Testis (tissue), 3 donors: ENCODE results near the gene PIK3R4. TPM values are rescaled to one million over a fixed set of nuclear protein-coding genes. Genes with fewer than 3 reads are reported as not detected.

ENCODE experiments used
- DNase-seq: peaks from one replicate; pipeline ENCODE4 v3.0.0-alpha.2; 2019
- H3K27ac ChIP-seq, 2 donors: fragments of 200-600 bp; sonication (generic); one replicate each; pipeline ENCODE4 v1.5.1; 2019
- H3K27me3 ChIP-seq: fragments of 200-600 bp; sonication (generic); one replicate; pipeline ENCODE4 v1.5.1; 2019
- H3K36me3 ChIP-seq: fragments of 200-600 bp; sonication (generic); one replicate; pipeline ENCODE4 v1.5.1; 2017; ENCODE audit warnings: low read depth; ENCODE audit errors: missing control alignments
- H3K4me1 ChIP-seq: fragments of 200-600 bp; sonication (generic); one replicate; pipeline ENCODE4 v1.5.1; 2019
- H3K4me3 ChIP-seq, 2 donors: fragments of 200-600 bp; sonication (generic); one replicate each; pipeline ENCODE4 v1.5.1; 2017 to 2019
- H3K9me3 ChIP-seq: fragments of 200-600 bp; sonication (generic); one replicate; pipeline ENCODE4 v1.5.1; 2017
- CTCF ChIP-seq, 3 experiments: fragments of 450-650 bp in 2 of 3; fragments of 200-600 bp in 1 of 3; sonication (generic) in 1 of 3; IDR thresholded peaks; one replicate each; pipeline ENCODE4 v1.5.1; 2016 to 2019; ENCODE audit warnings: antibody characterized with exemption in 3 of 3, mild to moderate bottlenecking in 2 of 3, moderate library complexity in 1 of 3
- POLR2A ChIP-seq: fragments of 450-650 bp; IDR thresholded peaks from one replicate; pipeline ENCODE4 v1.6.1; 2017; ENCODE audit warnings: antibody characterized with exemption, mild to moderate bottlenecking, moderate library complexity
- WGBS, 2 donors: methylation state at CpG; one replicate each; pipeline ENCODE4 v1.1.5; 2018; 5-methylcytosine and 5-hydroxymethylcytosine counted together
- intact Hi-C: fragments of 100-400 bp; cut with DNase I; formaldehyde crosslinking; loops from one replicate; pipeline ENCODE4 v1.15.1; 2023; ENCODE audit warnings: low total_unique reads
- polyA plus RNA-seq: library from polyadenylated mRNA; stranded (reverse); fragments of 350-450 nt; fragmentation: Illumina TruSeq; extraction: RNeasy Lipid Tissue Mini Kit (QIAGEN cat#74804); gene quantifications from one replicate; pipeline ENCODE4 v1.2.3, GENCODE V29; 2014; ENCODE audit warnings: low read depth, low replicate concordance; ENCODE audit not compliant: insufficient read depth
- total RNA-seq, 2 donors: library from RNA; depleted of rRNA; stranded (reverse); fragments of >200 nt; gene quantifications; one replicate each; pipeline ENCODE4 v1.2.3, GENCODE V29; 2016

The PIK3R4 gene
- total and polyA plus RNA-seq, 3 donors from 2014 or later = 35.0 to 56.1 (median 52.5) TPM

- DNase-seq = peak; percentile 73
- intact Hi-C loops = no loop called here
- H3K36me3 ChIP-seq = no peaks in the 10 kb centered on the region
- no peaks in the 10 kb centered on the region for H3K27me3 ChIP-seq
- H3K4me1 ChIP-seq = no peaks in the 10 kb centered on the region
- H3K4me3 ChIP-seq = no peak overlapping the region
- no peak for TF ChIP-seq POLR2A
- TF ChIP-seq CTCF (IDR thresholded peaks at IDR 0.05) = peak; percentile 77 to 85 (median 78)
- H3K9me3 ChIP-seq = no peaks in the 10 kb centered on the region
- WGBS, 2 donors = 10 to 21% methylated on average over 4 of the region's 4 CpGs
- no peak overlapping the region for H3K27ac ChIP-seq
These were observed 13.2 kb upstream of the PIK3R4 start for GRCh38 chr3:130759692-130760338.

GRCh38 chr3:130758624-130759369 lies 12.2 kb upstream of the PIK3R4 start:
- TF ChIP-seq POLR2A (no peak), CTCF (IDR thresholded peaks at IDR 0.05) (no peak)
- intact Hi-C loops = no loop called here
- H3K4me1 ChIP-seq = no peaks in the 10 kb centered on the region
- H3K36me3 ChIP-seq = no peaks in the 10 kb centered on the region
- no peak overlapping the region for H3K27ac ChIP-seq
- H3K9me3 ChIP-seq = no peaks in the 10 kb centered on the region
- 61 to 66% methylated on average over 7 of the region's 7 CpGs for WGBS, 2 donors
- DNase-seq = no peak
- H3K27me3 ChIP-seq = no peaks in the 10 kb centered on the region
- H3K4me3 ChIP-seq = no peak overlapping the region

- DNase-seq = no peak
- H3K27me3 ChIP-seq = no peaks in the 10 kb centered on the region
- intact Hi-C loops = no loop called here
- H3K27ac ChIP-seq = no peak overlapping the region
- WGBS, 2 donors = 77 to 78% methylated on average over 3 of the region's 3 CpGs
- TF ChIP-seq CTCF (IDR thresholded peaks at IDR 0.05) = no peak
- no peak for TF ChIP-seq POLR2A
- no peaks in the 10 kb centered on the region for H3K36me3 ChIP-seq
- H3K4me1 ChIP-seq = no peaks in the 10 kb centered on the region
- H3K4me3 ChIP-seq = no peak overlapping the region
- no peaks in the 10 kb centered on the region for H3K9me3 ChIP-seq
These were observed 11.1 kb upstream of the PIK3R4 start for GRCh38 chr3:130757611-130758150.

GRCh38 chr3:130755666-130756065 lies 9.0 kb upstream of the PIK3R4 start:
- intact Hi-C loops = no loop called here
- Histone ChIP-seq H3K4me1 (no peaks in the 10 kb centered on the region), H3K27ac (no peak overlapping the region), H3K36me3 (no peaks in the 10 kb centered on the region), H3K4me3 (no peak overlapping the region), H3K9me3 (no peaks in the 10 kb centered on the region), H3K27me3 (no peaks in the 10 kb centered on the region)
- 84 to 89% methylated on average over 5 of the region's 5 CpGs for WGBS, 2 donors
- DNase-seq = no peak
- no peak for TF ChIP-seq POLR2A
- no peak for TF ChIP-seq CTCF (IDR thresholded peaks at IDR 0.05)
